Upper lobe of left lung (tissue), 4 donors: ENCODE measurements around the gene SLC12A1.

Experiments used
- EP300 ChIP-seq, 4 donors: sonication (generic); formaldehyde crosslinking; IDR thresholded peaks; one replicate each; pipeline ENCODE4 v1.5.1; 2017; ENCODE audit warnings: antibody characterized with exemption in 4 of 4, control low read depth in 2 of 4
- POLR2A ChIP-seq, 4 donors: fragments of 450-650 bp; IDR thresholded peaks; one replicate each; pipeline ENCODE4 v1.5.1; 2016 to 2017; ENCODE audit warnings: antibody characterized with exemption in 4 of 4, mild to moderate bottlenecking in 2 of 4
- POLR2AphosphoS5 ChIP-seq, 2 donors: sonication (generic); formaldehyde crosslinking; IDR thresholded peaks; one replicate each; pipeline ENCODE4 v1.5.1; 2017; ENCODE audit warnings: antibody characterized with exemption in 2 of 2
- TF ChIP-seq, protein P1 (sequence below), 6 experiments: fragments of 450-650 bp in 4 of 6; fragments of 200-600 bp in 2 of 6; sonication (generic) in 2 of 6; IDR thresholded peaks; one replicate each; pipeline ENCODE4 v1.5.1; 2016 to 2019; ENCODE audit warnings: antibody characterized with exemption in 6 of 6

GRCh38 chr15:48343865-48344264 lies 137.8 kb downstream of the SLC12A1 start:
- TF ChIP-seq, protein P1, sequence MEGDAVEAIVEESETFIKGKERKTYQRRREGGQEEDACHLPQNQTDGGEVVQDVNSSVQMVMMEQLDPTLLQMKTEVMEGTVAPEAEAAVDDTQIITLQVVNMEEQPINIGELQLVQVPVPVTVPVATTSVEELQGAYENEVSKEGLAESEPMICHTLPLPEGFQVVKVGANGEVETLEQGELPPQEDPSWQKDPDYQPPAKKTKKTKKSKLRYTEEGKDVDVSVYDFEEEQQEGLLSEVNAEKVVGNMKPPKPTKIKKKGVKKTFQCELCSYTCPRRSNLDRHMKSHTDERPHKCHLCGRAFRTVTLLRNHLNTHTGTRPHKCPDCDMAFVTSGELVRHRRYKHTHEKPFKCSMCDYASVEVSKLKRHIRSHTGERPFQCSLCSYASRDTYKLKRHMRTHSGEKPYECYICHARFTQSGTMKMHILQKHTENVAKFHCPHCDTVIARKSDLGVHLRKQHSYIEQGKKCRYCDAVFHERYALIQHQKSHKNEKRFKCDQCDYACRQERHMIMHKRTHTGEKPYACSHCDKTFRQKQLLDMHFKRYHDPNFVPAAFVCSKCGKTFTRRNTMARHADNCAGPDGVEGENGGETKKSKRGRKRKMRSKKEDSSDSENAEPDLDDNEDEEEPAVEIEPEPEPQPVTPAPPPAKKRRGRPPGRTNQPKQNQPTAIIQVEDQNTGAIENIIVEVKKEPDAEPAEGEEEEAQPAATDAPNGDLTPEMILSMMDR (IDR thresholded peaks at IDR 0.05): no peak
- no peak for TF ChIP-seq POLR2A (IDR thresholded peaks at IDR 0.05)
- TF ChIP-seq POLR2AphosphoS5 (IDR thresholded peaks at IDR 0.05): no peak
- no peak for TF ChIP-seq EP300 (IDR thresholded peaks at IDR 0.05)
